Tibial nerve (tissue), 4 donors: ENCODE data around the gene SPEN.

Experiments used
- EP300 ChIP-seq, 2 donors: sonication (generic); formaldehyde crosslinking; IDR thresholded peaks; one replicate each; pipeline ENCODE4 v1.6.1; 2017; ENCODE audit warnings: antibody characterized with exemption in 2 of 2, mild to moderate bottlenecking in 1 of 2
- POLR2A ChIP-seq, 2 donors: fragments of 450-650 bp; IDR thresholded peaks; one replicate each; pipeline ENCODE4 v1.6.1; 2017; ENCODE audit warnings: antibody characterized with exemption in 2 of 2, mild to moderate bottlenecking in 2 of 2, moderate library complexity in 2 of 2
- TF ChIP-seq, protein P1 (sequence below), 5 experiments: fragments of 200-600 bp in 3 of 5; fragments of 450-650 bp in 2 of 5; sonication (generic) in 3 of 5; IDR thresholded peaks; one replicate each; pipeline ENCODE4 v1.5.1; 2016 to 2019; ENCODE audit warnings: antibody characterized with exemption in 5 of 5, mild to moderate bottlenecking in 3 of 5, moderate library complexity in 2 of 5

- TF ChIP-seq, protein P1, sequence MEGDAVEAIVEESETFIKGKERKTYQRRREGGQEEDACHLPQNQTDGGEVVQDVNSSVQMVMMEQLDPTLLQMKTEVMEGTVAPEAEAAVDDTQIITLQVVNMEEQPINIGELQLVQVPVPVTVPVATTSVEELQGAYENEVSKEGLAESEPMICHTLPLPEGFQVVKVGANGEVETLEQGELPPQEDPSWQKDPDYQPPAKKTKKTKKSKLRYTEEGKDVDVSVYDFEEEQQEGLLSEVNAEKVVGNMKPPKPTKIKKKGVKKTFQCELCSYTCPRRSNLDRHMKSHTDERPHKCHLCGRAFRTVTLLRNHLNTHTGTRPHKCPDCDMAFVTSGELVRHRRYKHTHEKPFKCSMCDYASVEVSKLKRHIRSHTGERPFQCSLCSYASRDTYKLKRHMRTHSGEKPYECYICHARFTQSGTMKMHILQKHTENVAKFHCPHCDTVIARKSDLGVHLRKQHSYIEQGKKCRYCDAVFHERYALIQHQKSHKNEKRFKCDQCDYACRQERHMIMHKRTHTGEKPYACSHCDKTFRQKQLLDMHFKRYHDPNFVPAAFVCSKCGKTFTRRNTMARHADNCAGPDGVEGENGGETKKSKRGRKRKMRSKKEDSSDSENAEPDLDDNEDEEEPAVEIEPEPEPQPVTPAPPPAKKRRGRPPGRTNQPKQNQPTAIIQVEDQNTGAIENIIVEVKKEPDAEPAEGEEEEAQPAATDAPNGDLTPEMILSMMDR (IDR thresholded peaks at IDR 0.05): no peak
- TF ChIP-seq POLR2A (IDR thresholded peaks at IDR 0.05): no peak
- no peak for TF ChIP-seq EP300 (IDR thresholded peaks at IDR 0.05)
These were observed 19.8 kb downstream of the SPEN start for GRCh38 chr1:15867288-15867687.
